Testis (tissue), 3 donors: ENCODE data around the gene LRMDA. TPM values are rescaled to one million over a fixed set of nuclear protein-coding genes. Genes with fewer than 3 reads are reported as not detected.

ENCODE experiments used
- DNase-seq: peaks from one replicate; pipeline ENCODE4 v3.0.0-alpha.2; 2019
- H3K27ac ChIP-seq, 2 donors: fragments of 200-600 bp; sonication (generic); one replicate each; pipeline ENCODE4 v1.5.1; 2019
- H3K27me3 ChIP-seq: fragments of 200-600 bp; sonication (generic); one replicate; pipeline ENCODE4 v1.5.1; 2019
- H3K36me3 ChIP-seq: fragments of 200-600 bp; sonication (generic); one replicate; pipeline ENCODE4 v1.5.1; 2017; ENCODE audit warnings: low read depth; ENCODE audit errors: missing control alignments
- H3K4me1 ChIP-seq: fragments of 200-600 bp; sonication (generic); one replicate; pipeline ENCODE4 v1.5.1; 2019
- H3K4me3 ChIP-seq, 2 donors: fragments of 200-600 bp; sonication (generic); one replicate each; pipeline ENCODE4 v1.5.1; 2017 to 2019
- H3K9me3 ChIP-seq: fragments of 200-600 bp; sonication (generic); one replicate; pipeline ENCODE4 v1.5.1; 2017
- POLR2A ChIP-seq: fragments of 450-650 bp; IDR thresholded peaks from one replicate; pipeline ENCODE4 v1.6.1; 2017; ENCODE audit warnings: antibody characterized with exemption, mild to moderate bottlenecking, moderate library complexity
- WGBS, 2 donors: methylation state at CpG; one replicate each; pipeline ENCODE4 v1.1.5; 2018; 5-methylcytosine and 5-hydroxymethylcytosine counted together
- intact Hi-C: fragments of 100-400 bp; cut with DNase I; formaldehyde crosslinking; loops from one replicate; pipeline ENCODE4 v1.15.1; 2023; ENCODE audit warnings: low total_unique reads
- polyA plus RNA-seq: library from polyadenylated mRNA; stranded (reverse); fragments of 350-450 nt; fragmentation: Illumina TruSeq; extraction: RNeasy Lipid Tissue Mini Kit (QIAGEN cat#74804); gene quantifications from one replicate; pipeline ENCODE4 v1.2.3, GENCODE V29; 2014; ENCODE audit warnings: low read depth, low replicate concordance; ENCODE audit not compliant: insufficient read depth
- total RNA-seq, 2 donors: library from RNA; depleted of rRNA; stranded (reverse); fragments of >200 nt; gene quantifications; one replicate each; pipeline ENCODE4 v1.2.3, GENCODE V29; 2016
- TF ChIP-seq, protein P1 (sequence below), 3 experiments: fragments of 450-650 bp in 2 of 3; fragments of 200-600 bp in 1 of 3; sonication (generic) in 1 of 3; IDR thresholded peaks; one replicate each; pipeline ENCODE4 v1.5.1; 2016 to 2019; ENCODE audit warnings: antibody characterized with exemption in 3 of 3, mild to moderate bottlenecking in 2 of 3, moderate library complexity in 1 of 3

Gene LRMDA
- total and polyA plus RNA-seq, 3 donors from 2014 or later = 7.6 to 13.8 (median 10.6) TPM

DNA sequence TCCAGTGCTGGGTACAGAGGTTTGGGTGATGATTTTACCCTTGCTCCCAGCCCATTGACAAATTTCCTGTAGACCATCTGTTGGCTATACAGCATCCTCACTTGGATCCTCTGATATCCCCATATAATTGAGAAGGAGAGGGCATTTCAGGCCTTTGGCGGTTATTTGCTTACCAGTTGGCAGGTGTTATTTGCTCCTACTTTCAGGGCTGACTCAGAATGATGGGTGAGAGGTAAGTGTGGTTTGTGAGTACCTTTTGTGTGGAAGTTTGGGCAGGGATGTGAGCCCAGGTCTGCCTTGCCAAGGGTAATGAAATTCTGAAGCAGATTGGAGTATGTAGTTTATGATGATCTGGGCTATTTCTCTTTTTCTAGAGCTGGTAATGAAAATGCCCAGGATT is 93.6 kb downstream of the LRMDA start:
- H3K27ac ChIP-seq = no peak overlapping the region
- H3K4me3 ChIP-seq = no peak overlapping the region
- intact Hi-C loops = no loop called here
- TF ChIP-seq, protein P1, sequence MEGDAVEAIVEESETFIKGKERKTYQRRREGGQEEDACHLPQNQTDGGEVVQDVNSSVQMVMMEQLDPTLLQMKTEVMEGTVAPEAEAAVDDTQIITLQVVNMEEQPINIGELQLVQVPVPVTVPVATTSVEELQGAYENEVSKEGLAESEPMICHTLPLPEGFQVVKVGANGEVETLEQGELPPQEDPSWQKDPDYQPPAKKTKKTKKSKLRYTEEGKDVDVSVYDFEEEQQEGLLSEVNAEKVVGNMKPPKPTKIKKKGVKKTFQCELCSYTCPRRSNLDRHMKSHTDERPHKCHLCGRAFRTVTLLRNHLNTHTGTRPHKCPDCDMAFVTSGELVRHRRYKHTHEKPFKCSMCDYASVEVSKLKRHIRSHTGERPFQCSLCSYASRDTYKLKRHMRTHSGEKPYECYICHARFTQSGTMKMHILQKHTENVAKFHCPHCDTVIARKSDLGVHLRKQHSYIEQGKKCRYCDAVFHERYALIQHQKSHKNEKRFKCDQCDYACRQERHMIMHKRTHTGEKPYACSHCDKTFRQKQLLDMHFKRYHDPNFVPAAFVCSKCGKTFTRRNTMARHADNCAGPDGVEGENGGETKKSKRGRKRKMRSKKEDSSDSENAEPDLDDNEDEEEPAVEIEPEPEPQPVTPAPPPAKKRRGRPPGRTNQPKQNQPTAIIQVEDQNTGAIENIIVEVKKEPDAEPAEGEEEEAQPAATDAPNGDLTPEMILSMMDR (IDR thresholded peaks at IDR 0.05) = no peak
- no peak for TF ChIP-seq POLR2A
- WGBS, 2 donors = 96 to 100% methylated on average over 1 of the region's 1 CpG
- no peak for DNase-seq
- no peaks in the 10 kb centered on the region for H3K9me3 ChIP-seq
- no peaks in the 10 kb centered on the region for H3K27me3 ChIP-seq
- no peaks in the 10 kb centered on the region for H3K4me1 ChIP-seq
- no peaks in the 10 kb centered on the region for H3K36me3 ChIP-seq

DNA sequence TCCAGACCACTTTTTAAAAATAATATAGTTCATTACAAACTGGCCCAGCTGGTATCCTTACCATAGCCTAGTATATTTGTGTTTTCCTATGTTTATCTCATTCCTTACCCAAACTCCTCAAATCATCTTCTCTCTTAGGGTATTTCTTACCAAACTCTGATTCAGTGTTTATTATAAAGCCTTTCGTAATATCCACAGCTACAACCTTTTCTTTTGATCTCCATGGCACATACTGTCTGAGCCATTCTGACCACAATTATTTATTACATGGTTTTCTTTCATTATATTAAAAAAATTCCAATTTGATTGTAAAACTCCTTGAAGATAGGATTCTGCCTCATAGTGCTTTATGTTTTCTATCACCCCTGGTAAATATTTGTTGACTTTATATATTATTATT is 94.2 kb downstream of the LRMDA start:
- Histone ChIP-seq H3K4me3 (no peak overlapping the region), H3K27me3 (no peaks in the 10 kb centered on the region), H3K36me3 (no peaks in the 10 kb centered on the region), H3K27ac (no peak overlapping the region), H3K4me1 (no peaks in the 10 kb centered on the region), H3K9me3 (no peaks in the 10 kb centered on the region)
- TF ChIP-seq, protein P1 (IDR thresholded peaks at IDR 0.05) = no peak
- no peak for TF ChIP-seq POLR2A
- DNase-seq = no peak
- WGBS, 2 donors = 84 to 95% methylated on average over 1 of the region's 1 CpG
- intact Hi-C loops = no loop called here

GRCh38 chr10:75527542-75527941 is 96.1 kb downstream of the LRMDA start:
- intact Hi-C loops = no loop called here
- 95 to 98% methylated on average over 2 of the region's 2 CpGs for WGBS, 2 donors
- TF ChIP-seq, protein P1 (IDR thresholded peaks at IDR 0.05) = no peak
- no peak for TF ChIP-seq POLR2A
- no peak for DNase-seq
- no peaks in the 10 kb centered on the region for H3K36me3 ChIP-seq
- H3K27me3 ChIP-seq = no peaks in the 10 kb centered on the region
- no peak overlapping the region for H3K4me3 ChIP-seq
- H3K27ac ChIP-seq = no peak overlapping the region
- H3K9me3 ChIP-seq = no peaks in the 10 kb centered on the region
- no peaks in the 10 kb centered on the region for H3K4me1 ChIP-seq

GRCh38 chr10:75528392-75528791 is 97.0 kb downstream of the LRMDA start:
- no peak overlapping the region for H3K27ac ChIP-seq
- no peak overlapping the region for H3K4me3 ChIP-seq
- WGBS, 2 donors = 92 to 94% methylated on average over 2 of the region's 2 CpGs
- no peaks in the 10 kb centered on the region for H3K36me3 ChIP-seq
- no peaks in the 10 kb centered on the region for H3K4me1 ChIP-seq
- no peaks in the 10 kb centered on the region for H3K27me3 ChIP-seq
- intact Hi-C loops = no loop called here
- TF ChIP-seq, protein P1 (IDR thresholded peaks at IDR 0.05) = no peak
- TF ChIP-seq POLR2A = no peak
- no peaks in the 10 kb centered on the region for H3K9me3 ChIP-seq
- no peak for DNase-seq

- DNase-seq = no peak
- no peaks in the 10 kb centered on the region for H3K4me1 ChIP-seq
- WGBS, 2 donors = 84 to 94% methylated on average over 3 of the region's 3 CpGs
- H3K36me3 ChIP-seq = no peaks in the 10 kb centered on the region
- no peaks in the 10 kb centered on the region for H3K27me3 ChIP-seq
- intact Hi-C loops = no loop called here
- TF ChIP-seq, protein P1 (IDR thresholded peaks at IDR 0.05) = no peak
- no peak for TF ChIP-seq POLR2A
- H3K9me3 ChIP-seq = no peaks in the 10 kb centered on the region
- no peak overlapping the region for H3K4me3 ChIP-seq
- H3K27ac ChIP-seq = no peak overlapping the region
Measured at GRCh38 chr10:75530299-75530698, 98.9 kb downstream of the LRMDA start.
